GM19463 (cell line): ENCODE results near the gene IQSEC1.

Experiments
- ATAC-seq: cut with Tn5 transposase; IDR thresholded peaks from one replicate; pipeline ENCODE4 v1.9.1; 2021; ENCODE audit warnings: mild to moderate bottlenecking, moderate library complexity; ENCODE audit not compliant: unreplicated experiment

The IQSEC1 gene

GRCh38 chr3:13018561-13019242, 54.5 kb downstream of the IQSEC1 start:
- no peak for ATAC-seq

GRCh38 chr3:13018043-13018451, 55.2 kb downstream of the IQSEC1 start:
- no peak for ATAC-seq

- ATAC-seq: no peak
These were observed 55.7 kb downstream of the IQSEC1 start for GRCh38 chr3:13017361-13018042.

- ATAC-seq: no peak
These were observed 56.4 kb downstream of the IQSEC1 start for GRCh38 chr3:13016721-13017255.

- peak; percentile 32 for ATAC-seq
These were observed 57.0 kb downstream of the IQSEC1 start for GRCh38 chr3:13016083-13016720.

- ATAC-seq: peak; percentile 21
These were observed 57.7 kb downstream of the IQSEC1 start for GRCh38 chr3:13015286-13016082.

GRCh38 chr3:13014755-13015285, 58.4 kb downstream of the IQSEC1 start:
- ATAC-seq: no peak

GRCh38 chr3:13013994-13014754, 59.1 kb downstream of the IQSEC1 start:
- ATAC-seq: peak; percentile 17

GRCh38 chr3:13013566-13013965, 59.7 kb downstream of the IQSEC1 start:
- ATAC-seq: no peak

GRCh38 chr3:13013151-13013561, 60.1 kb downstream of the IQSEC1 start:
- ATAC-seq: no peak

- peak; percentile 31 for ATAC-seq
These were observed 61.0 kb downstream of the IQSEC1 start for GRCh38 chr3:13012221-13012691.

GRCh38 chr3:13011573-13012220, 61.5 kb downstream of the IQSEC1 start:
- ATAC-seq: peak; percentile 31

GRCh38 chr3:13010780-13011572, 62.3 kb downstream of the IQSEC1 start:
- ATAC-seq: no peak

- no peak for ATAC-seq
These were observed 63.3 kb downstream of the IQSEC1 start for GRCh38 chr3:13009946-13010315.

GRCh38 chr3:13009132-13009945, 63.9 kb downstream of the IQSEC1 start:
- peak; percentile 34 for ATAC-seq

- no peak for ATAC-seq
These were observed 64.9 kb downstream of the IQSEC1 start for GRCh38 chr3:13008155-13008995.
